ENCODE measurements around the gene HTR6.

DNA sequence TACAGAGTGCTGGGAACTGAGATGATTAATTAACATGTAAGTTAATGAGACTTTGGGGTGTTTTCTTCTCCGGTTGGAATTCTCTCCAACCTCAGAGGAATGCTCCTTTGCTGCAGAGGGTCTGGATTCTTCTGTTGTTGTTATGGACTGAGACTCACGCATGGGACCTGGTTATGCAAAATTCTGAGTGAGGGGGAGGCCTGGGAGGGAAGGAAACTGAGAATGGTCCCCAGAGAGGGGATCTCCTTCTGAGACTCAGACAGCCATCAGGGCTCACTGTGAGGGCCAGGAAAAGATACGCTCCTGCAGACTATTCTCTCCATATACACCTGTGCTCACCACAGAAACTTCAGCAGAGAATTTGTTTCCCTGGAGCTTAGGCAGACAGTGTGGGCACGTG, 56.3 kb downstream of the HTR6 start:
- TF ChIP-seq, protein P1, sequence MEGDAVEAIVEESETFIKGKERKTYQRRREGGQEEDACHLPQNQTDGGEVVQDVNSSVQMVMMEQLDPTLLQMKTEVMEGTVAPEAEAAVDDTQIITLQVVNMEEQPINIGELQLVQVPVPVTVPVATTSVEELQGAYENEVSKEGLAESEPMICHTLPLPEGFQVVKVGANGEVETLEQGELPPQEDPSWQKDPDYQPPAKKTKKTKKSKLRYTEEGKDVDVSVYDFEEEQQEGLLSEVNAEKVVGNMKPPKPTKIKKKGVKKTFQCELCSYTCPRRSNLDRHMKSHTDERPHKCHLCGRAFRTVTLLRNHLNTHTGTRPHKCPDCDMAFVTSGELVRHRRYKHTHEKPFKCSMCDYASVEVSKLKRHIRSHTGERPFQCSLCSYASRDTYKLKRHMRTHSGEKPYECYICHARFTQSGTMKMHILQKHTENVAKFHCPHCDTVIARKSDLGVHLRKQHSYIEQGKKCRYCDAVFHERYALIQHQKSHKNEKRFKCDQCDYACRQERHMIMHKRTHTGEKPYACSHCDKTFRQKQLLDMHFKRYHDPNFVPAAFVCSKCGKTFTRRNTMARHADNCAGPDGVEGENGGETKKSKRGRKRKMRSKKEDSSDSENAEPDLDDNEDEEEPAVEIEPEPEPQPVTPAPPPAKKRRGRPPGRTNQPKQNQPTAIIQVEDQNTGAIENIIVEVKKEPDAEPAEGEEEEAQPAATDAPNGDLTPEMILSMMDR (conservative IDR thresholded peaks at IDR 0.05; ENCODE audit: low read length), result no peak
- no peak for TF ChIP-seq EZH2phosphoT487 (IDR thresholded peaks at IDR 0.05; ENCODE audit: borderline replicate concordance, low read depth, low read length)

Measured in OCI-LY7 (cell line).